Kidney (tissue), 14 donors: ENCODE measurements around the gene TMEM220. TPM values are rescaled to one million over a fixed set of nuclear protein-coding genes. Genes with fewer than 3 reads are reported as not detected.
"Not testable (repeated sequence)": the region's sequence is repeated elsewhere in the genome, so short reads cannot be mapped to it uniquely, and the experiment has no call there.

Experiments used
- DNase-seq, 5 donors: peaks; one replicate each; pipeline ENCODE4 v3.0.0-alpha.2; 2013 to 2020
- FAIRE-seq: peaks from 2 replicates; lab custom pipeline; 2012; peaks lifted over from hg19 to GRCh38; lab: Jason Lieb, UNC
- H3K27ac ChIP-seq, 2 donors: one replicate each; pipeline ENCODE4 v1.7.0; 2013; ENCODE audit warnings: low read depth in 2 of 2, low read length in 2 of 2, inconsistent platforms in 1 of 2
- H3K27me3 ChIP-seq: one replicate; pipeline ENCODE4 v1.7.1; 2013; ENCODE audit warnings: low read length, inconsistent platforms; ENCODE audit not compliant: control insufficient read depth, insufficient read depth
- H3K36me3 ChIP-seq, 3 donors: one replicate each; pipeline versions ENCODE4 v1.7.0 to v1.7.1; 2013; ENCODE audit warnings: low read length in 3 of 3, control low read depth in 1 of 3, inconsistent platforms in 1 of 3; ENCODE audit not compliant: insufficient read depth in 3 of 3, control insufficient read depth in 2 of 3
- H3K4me1 ChIP-seq, 3 donors: one replicate each; pipeline versions ENCODE4 v1.7.0 to v1.7.1; 2013; ENCODE audit warnings: low read length in 3 of 3, inconsistent platforms in 1 of 3, low read depth in 1 of 3; ENCODE audit not compliant: control insufficient read depth in 2 of 3, insufficient read depth in 2 of 3
- H3K4me3 ChIP-seq, 3 donors: one replicate each; pipeline versions ENCODE4 v1.7.0 to v1.8.1; 2013; ENCODE audit warnings: low read length in 3 of 3, control low read depth in 1 of 3, inconsistent platforms in 1 of 3
- H3K9ac ChIP-seq, 3 donors: one replicate each; pipeline versions ENCODE4 v1.7.0 to v1.7.1; 2013; ENCODE audit warnings: low read length in 3 of 3, control low read depth in 1 of 3, inconsistent platforms in 1 of 3
- H3K9me3 ChIP-seq, 3 donors: one replicate each; pipeline versions ENCODE4 v1.7.0 to v1.7.1; 2013; ENCODE audit warnings: low read length in 3 of 3, control low read depth in 1 of 3, inconsistent platforms in 1 of 3; ENCODE audit not compliant: control insufficient read depth in 2 of 3, insufficient read depth in 1 of 3
- intact Hi-C: fragments of 100-400 bp; cut with DNase I; formaldehyde crosslinking; loops from one replicate; pipeline ENCODE4 v1.11.1; 2022
- polyA plus RNA-seq: library from polyadenylated mRNA; stranded (reverse); fragments of 350-450 nt; fragmentation: Illumina TruSeq; extraction: RNeasy Lipid Tissue Mini Kit (QIAGEN cat#74804); gene quantifications from one replicate; pipeline ENCODE4 v1.2.3, GENCODE V29; 2014; ENCODE audit warnings: low read depth, low replicate concordance; ENCODE audit not compliant: insufficient read depth
- total RNA-seq: library from RNA; stranded (reverse); fragmentation: NEBNext Ultra II Directional; extraction: Animal tissue kit (Norgen Biotek cat#: 25700); gene quantifications from one replicate; pipeline ENCODE4 v1.2.1, GENCODE V29; 2021
- TF ChIP-seq, protein P1 (sequence below): IDR thresholded peaks from 3 replicates; pipeline ENCODE4 v1.5.1; 2012; ENCODE audit warnings: mild to moderate bottlenecking, moderate library complexity, borderline replicate concordance; ENCODE audit not compliant: insufficient read depth; ENCODE audit errors: extremely low read depth
- donor health status: control.
- donor health status: control.
- donor health status: control.
- donor health status: control.
- donor health status: control.
- donor health status: DM: yes; HTN: yes; CAD: no.
- donor health status: Normal renal cell carcinoma (clear cell type).

TMEM220 gene
- total and polyA plus RNA-seq, 2 donors from 2014 or later, result 13.3 to 16.4 TPM

DNA sequence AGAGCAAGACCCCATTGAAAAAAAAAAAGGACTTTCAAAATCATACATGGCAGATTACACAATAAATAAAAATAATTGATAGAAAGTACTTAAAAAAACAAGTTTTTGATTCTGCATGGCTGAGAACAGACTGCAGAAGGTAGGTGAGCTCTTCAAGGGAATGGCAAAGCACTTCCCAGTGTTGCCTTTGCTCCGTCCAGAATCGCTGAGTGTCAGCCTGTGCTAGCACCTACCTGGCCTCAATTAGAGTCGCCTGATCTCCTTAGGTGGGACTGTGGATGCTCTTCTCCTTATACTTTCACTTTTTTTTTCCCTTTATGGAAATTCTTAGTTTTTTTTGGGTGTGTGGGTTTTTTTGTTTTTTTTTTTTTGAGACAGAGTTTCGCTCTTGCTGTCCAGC lies 6.0 kb upstream of the TMEM220 start:
- Histone ChIP-seq H3K9me3 (no peaks in the 10 kb centered on the region), H3K9ac (no peak overlapping the region), H3K27me3 (no peaks in the 10 kb centered on the region), H3K36me3 (no peaks in the 10 kb centered on the region), H3K4me1 (peaks cover 0 to 3% (median 0%) of the 10 kb centered on the region in 3 donors), H3K4me3 (no peak overlapping the region), H3K27ac (no peak overlapping the region)
- FAIRE-seq, result no peak
- intact Hi-C loops, result no loop called here
- DNase-seq, result no peak
- TF ChIP-seq, protein P1, sequence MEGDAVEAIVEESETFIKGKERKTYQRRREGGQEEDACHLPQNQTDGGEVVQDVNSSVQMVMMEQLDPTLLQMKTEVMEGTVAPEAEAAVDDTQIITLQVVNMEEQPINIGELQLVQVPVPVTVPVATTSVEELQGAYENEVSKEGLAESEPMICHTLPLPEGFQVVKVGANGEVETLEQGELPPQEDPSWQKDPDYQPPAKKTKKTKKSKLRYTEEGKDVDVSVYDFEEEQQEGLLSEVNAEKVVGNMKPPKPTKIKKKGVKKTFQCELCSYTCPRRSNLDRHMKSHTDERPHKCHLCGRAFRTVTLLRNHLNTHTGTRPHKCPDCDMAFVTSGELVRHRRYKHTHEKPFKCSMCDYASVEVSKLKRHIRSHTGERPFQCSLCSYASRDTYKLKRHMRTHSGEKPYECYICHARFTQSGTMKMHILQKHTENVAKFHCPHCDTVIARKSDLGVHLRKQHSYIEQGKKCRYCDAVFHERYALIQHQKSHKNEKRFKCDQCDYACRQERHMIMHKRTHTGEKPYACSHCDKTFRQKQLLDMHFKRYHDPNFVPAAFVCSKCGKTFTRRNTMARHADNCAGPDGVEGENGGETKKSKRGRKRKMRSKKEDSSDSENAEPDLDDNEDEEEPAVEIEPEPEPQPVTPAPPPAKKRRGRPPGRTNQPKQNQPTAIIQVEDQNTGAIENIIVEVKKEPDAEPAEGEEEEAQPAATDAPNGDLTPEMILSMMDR, result no peak

- H3K4me1 ChIP-seq, result peaks cover 0 to 3% (median 0%) of the 10 kb centered on the region in 3 donors
- no peak overlapping the region for H3K9ac ChIP-seq
- H3K36me3 ChIP-seq, result no peaks in the 10 kb centered on the region
- H3K27ac ChIP-seq, result no peak overlapping the region
- intact Hi-C loops, result no loop called here
- FAIRE-seq (no peak), DNase-seq (no peak)
- H3K4me3 ChIP-seq, result no peak overlapping the region
- no peaks in the 10 kb centered on the region for H3K27me3 ChIP-seq
- H3K9me3 ChIP-seq, result no peaks in the 10 kb centered on the region
- TF ChIP-seq, protein P1, result no peak
Measured at GRCh38 chr17:10735251-10735650, 5.4 kb upstream of the TMEM220 start.

GRCh38 chr17:10733666-10734065 lies 3.8 kb upstream of the TMEM220 start:
- DNase-seq (no peak), FAIRE-seq (no peak)
- no peaks in the 10 kb centered on the region for H3K36me3 ChIP-seq
- peaks cover 0 to 3% (median 0%) of the 10 kb centered on the region in 3 donors for H3K4me1 ChIP-seq
- intact Hi-C loops, result no loop called here
- TF ChIP-seq, protein P1, result no peak
- no peak overlapping the region for H3K9ac ChIP-seq
- no peaks in the 10 kb centered on the region for H3K9me3 ChIP-seq
- no peak overlapping the region for H3K4me3 ChIP-seq
- H3K27me3 ChIP-seq, result no peaks in the 10 kb centered on the region
- no peak overlapping the region for H3K27ac ChIP-seq

- H3K36me3 ChIP-seq, DNase-seq, H3K9me3 ChIP-seq, H3K4me1 ChIP-seq, FAIRE-seq, H3K27me3 ChIP-seq, H3K4me3 ChIP-seq, intact Hi-C loops, H3K27ac ChIP-seq, H3K9ac ChIP-seq: not testable (repeated sequence)
Measured at GRCh38 chr17:10732121-10732520, 2.3 kb upstream of the TMEM220 start.
